MM.1S (cell line): ENCODE data around the gene TRIM3.

Experiments
- DNase-seq: peaks from one replicate; pipeline ENCODE4 v3.0.0-alpha.2; 2015
- H2AFZ ChIP-seq: fragments of 300-600 bp; sonication (generic); 2 replicates; pipeline ENCODE4 v1.6.0; 2016; ENCODE audit warnings: antibody characterized with exemption, low read length
- H3F3A ChIP-seq: fragments of 300-600 bp; sonication (generic); 2 replicates; pipeline ENCODE4 v1.6.1; 2016; ENCODE audit warnings: mild to moderate bottlenecking, antibody characterized with exemption, low read length, moderate library complexity, mixed read lengths; ENCODE audit not compliant: insufficient read depth
- H3K27ac ChIP-seq: fragments of 300-600 bp; sonication (generic); 2 replicates; pipeline ENCODE4 v1.5.1; 2016; ENCODE audit warnings: mild to moderate bottlenecking, low read length
- H3K27me3 ChIP-seq: fragments of 300-600 bp; sonication (generic); replicated peaks from 2 replicates; pipeline ENCODE4 v1.6.0; 2016; ENCODE audit warnings: low read length; ENCODE audit not compliant: insufficient read depth
- H3K36me3 ChIP-seq: fragments of 300-600 bp; sonication (generic); replicated peaks from 2 replicates; pipeline ENCODE4 v1.6.1; 2016; ENCODE audit warnings: mild to moderate bottlenecking, low read length, mixed read lengths; ENCODE audit not compliant: insufficient read depth
- H3K4me1 ChIP-seq: fragments of 300-600 bp; sonication (generic); 2 replicates; pipeline ENCODE4 v1.6.1; 2016; ENCODE audit warnings: low read length, mixed read lengths
- H3K4me2 ChIP-seq: fragments of 300-600 bp; sonication (generic); 2 replicates; pipeline ENCODE4 v1.6.0; 2016; ENCODE audit warnings: low read depth, low read length
- H3K4me3 ChIP-seq: fragments of 300-600 bp; sonication (generic); 2 replicates; pipeline ENCODE4 v1.5.1; 2016; ENCODE audit warnings: low read length, mixed read lengths
- H3K79me2 ChIP-seq: fragments of 300-600 bp; sonication (generic); 2 replicates; pipeline ENCODE4 v1.6.1; 2016; ENCODE audit warnings: mixed run types, low read length, mixed read lengths
- H3K9ac ChIP-seq: fragments of 300-600 bp; sonication (generic); 2 replicates; pipeline ENCODE4 v1.6.1; 2016; ENCODE audit warnings: low read length, mixed read lengths
- H3K9me2 ChIP-seq: fragments of 300-600 bp; sonication (generic); replicated peaks from 2 replicates; pipeline ENCODE4 v1.6.1; 2016; ENCODE audit warnings: mild to moderate bottlenecking, low read length, mixed read lengths; ENCODE audit not compliant: insufficient read depth
- H3K9me3 ChIP-seq: fragments of 300-600 bp; sonication (generic); replicated peaks from 2 replicates; pipeline ENCODE4 v1.6.1; 2016; ENCODE audit warnings: mild to moderate bottlenecking, low read length, mixed read lengths; ENCODE audit not compliant: insufficient read depth
- H4K20me1 ChIP-seq: fragments of 300-600 bp; sonication (generic); 2 replicates; pipeline ENCODE4 v1.6.1; 2016; ENCODE audit warnings: mild to moderate bottlenecking, low read length, moderate library complexity, mixed read lengths; ENCODE audit not compliant: insufficient read depth
- CTCF ChIP-seq: fragments of 300-600 bp; sonication (generic); IDR thresholded peaks from 2 replicates; pipeline ENCODE4 v1.5.1; 2016; ENCODE audit warnings: antibody characterized with exemption, low read length, mixed read lengths
- EZH2 ChIP-seq: fragments of 300-600 bp; sonication (generic); optimal IDR thresholded peaks from 2 replicates; pipeline ENCODE3; 2017; ENCODE audit warnings: low read depth, mild to moderate bottlenecking, antibody characterized with exemption, low read length, mixed read lengths
- EZH2phosphoT487 ChIP-seq: fragments of 300-600 bp; sonication (generic); IDR thresholded peaks from 2 replicates; pipeline ENCODE4 v1.6.1; 2018; ENCODE audit warnings: antibody characterized with exemption, low read length

Gene TRIM3

DNA sequence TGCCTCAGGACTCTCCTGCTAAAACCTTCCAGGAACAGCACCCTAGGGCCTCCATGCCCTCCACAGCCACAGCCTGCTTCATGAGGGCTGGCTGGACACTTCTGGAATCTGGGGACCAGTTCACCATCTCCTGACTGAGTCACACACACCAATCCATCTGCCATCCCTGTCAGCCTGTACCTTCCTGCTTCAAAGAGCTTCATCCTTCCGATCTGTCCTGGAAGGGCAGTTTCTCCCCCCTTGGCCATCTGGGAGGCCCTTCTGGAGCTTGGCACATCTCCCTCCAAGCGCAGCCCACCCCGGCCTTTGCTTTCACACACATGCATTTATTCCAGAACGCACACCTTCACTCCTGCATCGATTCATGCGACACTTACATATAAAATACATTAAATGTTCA is 67.9 kb downstream of the TRIM3 start:
- no peak for DNase-seq
- H3K4me3 ChIP-seq, result no peak overlapping the region
- H3K4me2 ChIP-seq, result no peak overlapping the region

DNA sequence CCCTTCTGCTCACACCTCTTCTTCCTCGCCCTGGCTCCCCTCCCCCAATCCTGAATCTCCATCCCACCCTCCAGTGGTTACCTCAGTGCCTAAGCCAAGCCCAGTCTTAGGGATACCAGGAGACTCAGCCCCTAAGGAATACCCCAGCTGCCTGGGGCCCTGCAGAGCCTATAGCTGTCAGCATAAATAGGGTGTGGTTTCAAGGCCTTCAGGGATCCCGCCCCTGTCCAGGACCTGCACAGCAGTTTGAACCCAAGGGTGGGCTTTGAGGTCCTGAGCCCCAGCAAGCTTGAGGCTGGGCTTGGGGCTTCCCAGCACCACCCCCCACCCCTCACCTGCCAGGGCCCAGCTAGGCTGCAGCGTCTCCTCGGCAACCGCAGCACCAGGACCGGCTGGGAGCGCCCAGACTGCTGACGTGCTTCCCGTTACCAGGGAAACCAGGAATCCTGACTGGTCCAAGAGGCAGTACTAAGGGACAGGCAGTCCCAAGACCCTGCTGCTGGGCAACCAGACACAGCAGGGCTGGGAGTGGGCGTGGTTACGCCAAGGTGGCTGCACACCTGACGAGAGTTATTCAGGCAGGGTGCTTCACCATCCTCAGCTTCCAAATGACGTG is 68.6 kb downstream of the TRIM3 start:
- Histone ChIP-seq H3K4me1 (peaks cover 9% of the 10 kb centered on the region), H3K79me2 (no peaks in the 10 kb centered on the region), H3K4me2 (no peak overlapping the region), H3K9me3 (no peaks in the 10 kb centered on the region), H3K4me3 (no peak overlapping the region), H3K9me2 (no peaks in the 10 kb centered on the region), H3K9ac (no peak overlapping the region), H4K20me1 (no peaks in the 10 kb centered on the region), H3K27ac (no peak overlapping the region), H3K27me3 (no peaks in the 10 kb centered on the region), H3K36me3 (no peaks in the 10 kb centered on the region), H2AFZ (no peak overlapping the region), H3F3A (no peaks in the 10 kb centered on the region)
- no peak for DNase-seq
- TF ChIP-seq EZH2phosphoT487 (no peak), CTCF (no peak)

More for the DNA sequence above, 67.9 kb downstream of the TRIM3 start:
- H3K9me3 ChIP-seq, result no peaks in the 10 kb centered on the region
- no peaks in the 10 kb centered on the region for H3K27me3 ChIP-seq
- H3K4me1 ChIP-seq, result peaks cover 9% of the 10 kb centered on the region
- no peaks in the 10 kb centered on the region for H3K9me2 ChIP-seq
- TF ChIP-seq CTCF, result no peak
- TF ChIP-seq EZH2phosphoT487, result no peak
- no peak for TF ChIP-seq EZH2
- no peak overlapping the region for H3K27ac ChIP-seq
- no peaks in the 10 kb centered on the region for H3K36me3 ChIP-seq
- no peaks in the 10 kb centered on the region for H3K79me2 ChIP-seq
- H2AFZ ChIP-seq, result no peak overlapping the region
- no peak overlapping the region for H3K9ac ChIP-seq
- H4K20me1 ChIP-seq, result no peaks in the 10 kb centered on the region
- no peaks in the 10 kb centered on the region for H3F3A ChIP-seq

GRCh38 chr11:6404342-6405051 is 69.2 kb downstream of the TRIM3 start:
- Histone ChIP-seq H2AFZ (no peak overlapping the region), H3K9me2 (no peaks in the 10 kb centered on the region), H3K9ac (no peak overlapping the region), H4K20me1 (no peaks in the 10 kb centered on the region), H3K79me2 (no peaks in the 10 kb centered on the region), H3K27ac (no peak overlapping the region), H3K9me3 (no peaks in the 10 kb centered on the region), H3K4me1 (peaks cover 9% of the 10 kb centered on the region), H3K4me3 (no peak overlapping the region), H3K27me3 (no peaks in the 10 kb centered on the region), H3K36me3 (no peaks in the 10 kb centered on the region), H3F3A (no peaks in the 10 kb centered on the region), H3K4me2 (no peak overlapping the region)
- no peak for TF ChIP-seq CTCF
- no peak for TF ChIP-seq EZH2phosphoT487
- no peak for TF ChIP-seq EZH2
- DNase-seq, result no peak
